Left colon (tissue), 2 donors: ENCODE measurements around the gene APOC4. TPM values are rescaled to one million over a fixed set of nuclear protein-coding genes. Genes with fewer than 3 reads are reported as not detected.

Experiments
- ATAC-seq: fragments of 200-7000 bp; cut with Tn5 transposase; one replicate; pipeline ENCODE4 v1.9.1; 2020; ENCODE audit warnings: mild to moderate bottlenecking, moderate library complexity
- DNase-seq, 2 donors: peaks; one replicate each; pipeline ENCODE4 v3.0.0-alpha.2; 2020
- intact Hi-C, 2 donors: fragments of 100-400 bp; cut with DNase I in 1 of 2; cut with micrococcal nuclease in 1 of 2; formaldehyde crosslinking; loops; one replicate each; pipeline versions ENCODE4 v1.11.2 to v1.14.0; 2022; cut with DNase I, micrococcal nuclease
- total RNA-seq, 2 donors: library from RNA; stranded (reverse); fragmentation: NEBNext Ultra II Directional; extraction: Animal tissue kit (Norgen Biotek cat#: 25700); gene quantifications; one replicate each; pipeline ENCODE4 v1.2.1, GENCODE V29; 2021
- donor health status: DM: no; HTN: no; CAD: no.
- donor health status: DM: yes; HTN: yes; CAD: no.

APOC4 gene
- total RNA-seq, 2 donors from 2014 or later: not detected

DNA sequence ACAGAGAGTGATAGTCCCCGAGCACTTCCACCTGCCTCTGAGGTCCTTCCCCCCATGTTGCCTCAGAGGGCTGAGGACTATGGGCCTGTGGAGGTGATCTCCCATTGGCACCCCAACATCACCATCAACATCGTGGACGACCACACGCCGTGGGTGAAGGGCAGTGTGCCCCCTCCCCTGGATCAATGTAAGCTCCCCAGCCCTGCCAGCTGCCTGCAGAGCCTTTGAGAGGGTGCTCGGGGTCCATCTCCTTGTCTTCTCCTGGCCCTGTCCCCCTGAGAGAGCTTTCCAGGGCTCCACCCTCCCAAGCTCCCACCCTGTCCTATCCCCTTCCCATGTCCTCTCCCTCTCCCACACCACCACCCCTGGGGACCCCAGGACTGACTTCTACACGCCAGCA, 44.4 kb downstream of the APOC4 start:
- ATAC-seq (no peak), DNase-seq (no peak)
- intact Hi-C loops: no loop called here

- intact Hi-C loops: no loop called here
- DNase-seq (no peak), ATAC-seq (no peak)
These were observed 45.2 kb downstream of the APOC4 start for GRCh38 chr19:44987148-44987675.

DNA sequence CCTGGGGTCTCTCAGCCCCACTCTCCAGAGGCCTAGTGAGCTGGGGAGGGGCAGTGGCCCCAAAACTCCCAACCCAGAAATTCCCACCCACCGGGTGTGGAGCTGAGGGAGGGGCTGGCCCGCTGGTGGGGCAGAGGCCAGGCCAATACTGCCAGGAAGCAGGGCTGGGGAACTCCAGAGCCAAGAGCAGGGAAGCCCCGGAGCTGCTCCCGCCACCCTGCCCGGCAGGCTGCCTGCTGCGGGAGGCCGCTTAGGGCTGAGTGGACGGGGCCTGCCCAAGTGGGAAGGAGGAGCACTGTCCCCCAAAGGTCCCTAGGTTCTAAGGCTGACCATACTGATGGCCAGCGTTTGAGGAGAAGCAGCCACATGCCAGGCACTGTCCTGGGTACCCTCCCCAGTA, 46.2 kb downstream of the APOC4 start:
- intact Hi-C loops: no loop called here
- DNase-seq: no peak

GRCh38 chr19:44988896-44989556, 47.0 kb downstream of the APOC4 start:
- DNase-seq: peak; percentile 52 to 83
- peak; percentile 79 for ATAC-seq
- intact Hi-C loops: no loop called here

More for the DNA sequence above, 46.2 kb downstream of the APOC4 start:
- no peak for ATAC-seq

- ATAC-seq: no peak
- no peak for DNase-seq
- intact Hi-C loops: no loop called here
These were observed 48.4 kb downstream of the APOC4 start for GRCh38 chr19:44990459-44990858.

- peak in 1 of 2 donors; percentile 31 for DNase-seq
- intact Hi-C loops: no loop called here
- ATAC-seq: peak; percentile 49
These were observed 48.9 kb downstream of the APOC4 start for GRCh38 chr19:44990966-44991365.

DNA sequence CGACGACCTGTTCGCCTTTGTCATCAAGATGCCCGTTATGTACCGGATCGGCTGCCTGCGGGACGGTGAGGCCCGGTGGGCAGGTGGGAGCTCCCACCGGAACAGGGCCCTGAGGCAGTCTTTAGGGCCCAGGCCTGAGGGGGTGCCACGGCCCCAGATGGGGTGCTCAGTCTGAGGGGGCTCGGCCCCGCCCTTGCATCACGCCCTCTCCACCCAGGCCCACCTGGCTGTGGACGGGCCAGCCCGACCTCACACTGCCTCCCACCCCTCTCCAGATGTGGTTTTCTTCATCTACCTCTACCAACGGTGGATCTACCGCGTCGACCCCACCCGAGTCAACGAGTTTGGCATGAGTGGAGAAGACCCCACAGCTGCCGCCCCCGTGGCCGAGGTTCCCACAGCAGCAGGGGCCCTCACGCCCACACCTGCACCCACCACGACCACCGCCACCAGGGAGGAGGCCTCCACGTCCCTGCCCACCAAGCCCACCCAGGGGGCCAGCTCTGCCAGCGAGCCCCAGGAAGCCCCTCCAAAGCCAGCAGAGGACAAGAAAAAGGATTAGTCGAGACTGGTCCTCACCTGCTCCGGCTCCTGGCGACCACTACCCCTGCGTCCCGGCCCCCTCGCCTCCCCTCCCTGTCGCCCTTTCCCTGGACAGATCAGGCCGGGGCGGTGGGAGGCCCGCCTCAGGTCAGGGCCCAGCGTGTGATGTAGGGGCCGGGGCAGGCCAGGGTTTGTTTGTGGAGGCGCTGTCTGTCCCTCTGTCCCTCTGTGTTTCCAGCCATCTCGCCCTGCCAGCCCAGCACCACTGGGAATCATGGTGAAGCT, 50.5 kb downstream of the APOC4 start:
- DNase-seq (no peak), ATAC-seq (no peak)
- intact Hi-C loops: no loop called here

- ATAC-seq (no peak), DNase-seq (no peak)
- intact Hi-C loops: no loop called here
These were observed 51.5 kb downstream of the APOC4 start for GRCh38 chr19:44993526-44993925.

DNA sequence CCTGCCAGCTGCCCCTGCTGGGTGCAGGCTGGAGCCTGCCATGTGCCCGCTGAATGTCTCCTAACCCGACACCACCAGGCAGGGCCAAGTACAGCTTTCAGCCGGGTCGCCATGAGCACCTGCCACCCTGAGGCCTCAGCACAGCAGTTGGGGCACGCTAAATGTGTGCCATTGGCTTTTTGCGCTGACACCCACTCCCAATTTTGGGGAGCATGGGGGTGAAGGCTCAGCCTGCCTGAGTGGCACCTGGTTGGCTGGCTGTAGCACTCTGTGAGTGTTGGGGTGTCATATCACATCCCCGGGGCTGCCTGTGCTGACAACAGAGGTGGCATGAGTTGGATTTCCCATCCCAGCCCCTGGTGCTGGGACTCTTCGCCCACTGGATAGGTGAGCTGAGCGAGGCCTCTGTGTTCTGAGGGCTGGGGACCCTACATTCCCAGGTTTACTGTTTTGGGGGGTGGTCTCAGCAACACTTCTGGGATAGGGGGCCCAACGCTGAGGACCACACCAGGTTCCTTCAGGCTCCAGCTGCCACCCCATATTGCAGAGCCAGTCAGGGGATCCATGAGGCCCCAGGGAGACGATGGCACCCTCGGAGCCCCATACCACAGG, 52.0 kb downstream of the APOC4 start:
- ATAC-seq (no peak), DNase-seq (no peak)
- intact Hi-C loops: no loop called here

Other genes starting within 250 kb of the APOC4 start
- gene CEACAM16, start 243.1 kb upstream of the APOC4 start, total RNA-seq: under 1 TPM in 1 of 2 donors, not detected in 1; 0.45 TPM
- 100 to 1,000 TPM in 1 of 2 donors, 10 to 100 TPM in 1; 81.5 to 103 TPM for gene BCL3, start 193.5 kb upstream of the APOC4 start, total RNA-seq
- 10 to 100 TPM; 79.1 to 84.4 TPM for gene CBLC, start 164.3 kb upstream of the APOC4 start, total RNA-seq
- 10 to 100 TPM; 21.4 to 21.7 TPM for gene BCAM, start 133.1 kb upstream of the APOC4 start, total RNA-seq
- 100 to 1,000 TPM; 112 to 125 TPM for gene NECTIN2, start 95.9 kb upstream of the APOC4 start, total RNA-seq
- 10 to 100 TPM; 48.7 to 80.0 TPM for gene TOMM40, start 51.0 kb upstream of the APOC4 start, total RNA-seq
- 10 to 100 TPM; 14.6 to 88.2 TPM for gene APOE, start 36.4 kb upstream of the APOC4 start, total RNA-seq
- 10 to 100 TPM in 1 of 2 donors, 1 to 10 TPM in 1; 2.8 to 23.8 TPM for gene APOC1, start 27.6 kb upstream of the APOC4 start, total RNA-seq
- 1 to 10 TPM in 1 of 2 donors, not detected in 1; 4.4 TPM for gene APOC2, start 3.8 kb downstream of the APOC4 start, total RNA-seq
- 100 to 1,000 TPM; 113 to 129 TPM for gene CLPTM1, start 13.1 kb downstream of the APOC4 start, total RNA-seq
- gene RELB, start 59.2 kb downstream of the APOC4 start, total RNA-seq: 10 to 100 TPM; 11.8 to 40.9 TPM
- 10 to 100 TPM; 65.3 to 92.8 TPM for gene CLASRP, start 96.8 kb downstream of the APOC4 start, total RNA-seq
- 1 to 10 TPM; 4.0 to 6.1 TPM for gene ZNF296, start 134.2 kb downstream of the APOC4 start, total RNA-seq
- 10 to 100 TPM; 18.1 to 22.8 TPM for gene GEMIN7, start 137.0 kb downstream of the APOC4 start, total RNA-seq
- 10 to 100 TPM; 31.6 to 33.1 TPM for gene PPP1R37, start 150.9 kb downstream of the APOC4 start, total RNA-seq
- gene NKPD1, start 218.7 kb downstream of the APOC4 start, total RNA-seq: under 1 TPM; 0.08 to 0.15 TPM
- 10 to 100 TPM; 45.0 to 46.9 TPM for gene TRAPPC6A, start 236.0 kb downstream of the APOC4 start, total RNA-seq
- gene BLOC1S3, start 236.5 kb downstream of the APOC4 start, total RNA-seq: 10 to 100 TPM; 11.2 to 13.5 TPM